ENCODE measurements around the gene PSMG4.

PSMG4 gene

GRCh38 chr6:3228771-3229565 lies 29.8 kb upstream of the PSMG4 start:
- intact Hi-C loops (cut with DNase I; ENCODE audit: low total_unique reads) = no loop called here
- Histone ChIP-seq H3K4me3 (peak overlapping the region; percentile 4 to 48), H3K27ac (no peak overlapping the region), H3K4me1 (peaks cover 7 to 55% (median 51%) of the 10 kb centered on the region in 4 donors), H3K27me3 (peaks cover 0 to 67% of the 10 kb centered on the region in 2 donors), H3K9me3 (no peaks in the 10 kb centered on the region), H3K36me3 (no peaks in the 10 kb centered on the region)
- TF ChIP-seq, protein P1, sequence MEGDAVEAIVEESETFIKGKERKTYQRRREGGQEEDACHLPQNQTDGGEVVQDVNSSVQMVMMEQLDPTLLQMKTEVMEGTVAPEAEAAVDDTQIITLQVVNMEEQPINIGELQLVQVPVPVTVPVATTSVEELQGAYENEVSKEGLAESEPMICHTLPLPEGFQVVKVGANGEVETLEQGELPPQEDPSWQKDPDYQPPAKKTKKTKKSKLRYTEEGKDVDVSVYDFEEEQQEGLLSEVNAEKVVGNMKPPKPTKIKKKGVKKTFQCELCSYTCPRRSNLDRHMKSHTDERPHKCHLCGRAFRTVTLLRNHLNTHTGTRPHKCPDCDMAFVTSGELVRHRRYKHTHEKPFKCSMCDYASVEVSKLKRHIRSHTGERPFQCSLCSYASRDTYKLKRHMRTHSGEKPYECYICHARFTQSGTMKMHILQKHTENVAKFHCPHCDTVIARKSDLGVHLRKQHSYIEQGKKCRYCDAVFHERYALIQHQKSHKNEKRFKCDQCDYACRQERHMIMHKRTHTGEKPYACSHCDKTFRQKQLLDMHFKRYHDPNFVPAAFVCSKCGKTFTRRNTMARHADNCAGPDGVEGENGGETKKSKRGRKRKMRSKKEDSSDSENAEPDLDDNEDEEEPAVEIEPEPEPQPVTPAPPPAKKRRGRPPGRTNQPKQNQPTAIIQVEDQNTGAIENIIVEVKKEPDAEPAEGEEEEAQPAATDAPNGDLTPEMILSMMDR (IDR thresholded peaks at IDR 0.05) = no peak
- peak in 1 of 2 donors; percentile 64 for DNase-seq

- Histone ChIP-seq H3K36me3 (no peaks in the 10 kb centered on the region), H3K9me3 (no peaks in the 10 kb centered on the region), H3K4me1 (peaks cover 7 to 55% (median 51%) of the 10 kb centered on the region in 4 donors), H3K4me3 (peak overlapping the region in 1 of 2 donors; percentile 5), H3K27me3 (peaks cover 0 to 74% of the 10 kb centered on the region in 2 donors), H3K27ac (no peak overlapping the region)
- intact Hi-C loops (cut with DNase I; ENCODE audit: low total_unique reads) = no loop called here
- peak in 1 of 2 donors; percentile 65 for DNase-seq
- TF ChIP-seq, protein P1 (IDR thresholded peaks at IDR 0.05) = no peak
Observed at GRCh38 chr6:3229566-3230178, 29.1 kb upstream of the PSMG4 start.

DNA sequence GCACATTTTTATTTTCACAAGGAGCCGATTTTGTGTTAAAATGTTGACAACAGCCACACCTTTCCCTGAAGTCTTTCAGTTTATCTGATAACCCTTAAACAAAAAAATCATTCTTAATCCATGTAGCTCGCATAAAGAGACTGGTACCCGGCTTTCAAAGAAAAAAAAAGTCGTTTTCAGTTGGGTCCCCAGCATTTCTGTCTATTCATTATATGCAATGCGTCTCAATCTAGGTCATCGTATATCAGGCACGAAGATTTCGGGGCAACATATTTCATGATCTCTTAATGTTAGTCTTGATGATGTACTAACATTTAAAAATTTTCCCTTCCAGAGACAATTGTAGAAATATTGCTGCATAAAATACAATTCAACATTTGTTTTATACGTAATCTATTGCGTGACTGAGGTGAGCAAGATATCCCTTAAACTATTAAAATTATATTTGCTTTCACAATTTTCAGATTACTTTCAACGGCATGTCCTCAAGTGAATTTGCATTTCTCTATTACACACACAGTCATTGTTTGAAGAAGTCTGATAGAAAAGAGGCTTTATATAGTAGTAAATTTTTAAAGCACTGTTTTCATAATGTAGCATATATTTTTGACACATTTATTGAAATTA lies 28.4 kb upstream of the PSMG4 start:
- Histone ChIP-seq H3K4me1 (peaks cover 7 to 55% (median 51%) of the 10 kb centered on the region in 4 donors), H3K4me3 (peak overlapping the region in 1 of 2 donors; percentile 54), H3K9me3 (no peaks in the 10 kb centered on the region), H3K27me3 (peaks cover 0 to 81% of the 10 kb centered on the region in 2 donors), H3K36me3 (no peaks in the 10 kb centered on the region), H3K27ac (no peak overlapping the region)
- TF ChIP-seq, protein P1 (IDR thresholded peaks at IDR 0.05) = no peak
- DNase-seq = no peak
- intact Hi-C loops (cut with DNase I; ENCODE audit: low total_unique reads) = no loop called here

DNA sequence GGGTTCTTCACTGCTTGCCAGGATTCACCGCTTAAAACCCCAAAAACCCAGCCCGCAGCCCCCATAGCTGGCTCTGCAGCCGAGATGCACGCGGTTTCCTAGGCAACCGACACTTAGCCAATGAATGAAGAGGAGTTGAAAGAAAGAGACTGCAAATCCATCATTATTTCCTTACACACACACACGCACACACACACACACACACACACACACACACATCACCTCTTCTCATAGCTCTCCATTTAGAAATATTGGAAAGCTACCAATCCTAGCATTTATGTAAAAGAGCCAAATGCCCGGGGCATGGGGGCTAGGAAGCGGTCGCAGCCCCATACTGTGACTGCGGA lies 27.9 kb upstream of the PSMG4 start:
- intact Hi-C loops (cut with DNase I; ENCODE audit: low total_unique reads) = no loop called here
- peak overlapping the region in 1 of 2 donors; percentile 60 for H3K27ac ChIP-seq
- H3K4me3 ChIP-seq = peak overlapping the region; percentile 54 to 61
- H3K27me3 ChIP-seq = peaks cover 0 to 86% of the 10 kb centered on the region in 2 donors
- peak in 1 of 2 donors; percentile 54 for DNase-seq
- TF ChIP-seq, protein P1 (IDR thresholded peaks at IDR 0.05) = no peak
- peaks cover 7 to 55% (median 51%) of the 10 kb centered on the region in 4 donors for H3K4me1 ChIP-seq
- no peaks in the 10 kb centered on the region for H3K36me3 ChIP-seq
- no peaks in the 10 kb centered on the region for H3K9me3 ChIP-seq

- peak overlapping the region; percentile 54 to 61 for H3K4me3 ChIP-seq
- H3K9me3 ChIP-seq = no peaks in the 10 kb centered on the region
- H3K27me3 ChIP-seq = peaks cover 0 to 92% of the 10 kb centered on the region in 2 donors
- H3K27ac ChIP-seq = peak overlapping the region; percentile 51 to 60
- DNase-seq = peak; percentile 82 to 84
- TF ChIP-seq, protein P1 (IDR thresholded peaks at IDR 0.05) = no peak
- peaks cover 7 to 54% (median 50%) of the 10 kb centered on the region in 4 donors for H3K4me1 ChIP-seq
- H3K36me3 ChIP-seq = no peaks in the 10 kb centered on the region
- intact Hi-C loops (cut with DNase I; ENCODE audit: low total_unique reads) = no loop called here
Observed at GRCh38 chr6:3231247-3232016, 27.3 kb upstream of the PSMG4 start.
